Stimulated activated CD8-positive, alpha-beta memory T cell treated with anti-CD3 and anti-CD28 coated beads, Interleukin-12 subunit alpha, Interleukin-12 subunit beta, amount 100 ng/mL, for 24 hours (primary cell): ENCODE data around the gene AGPAT3.
"Not testable (repeated sequence)": the region's sequence is repeated elsewhere in the genome, so short reads cannot be mapped to it uniquely, and the experiment has no call there.

Experiments used
- DNase-seq: peaks from one replicate; pipeline ENCODE4 v3.0.0-alpha.2; 2020; ENCODE audit errors: extremely low read depth

AGPAT3 gene

GRCh38 chr21:43834146-43834905, 30.7 kb upstream of the AGPAT3 start:
- DNase-seq: no peak

- no peak for DNase-seq
These were observed 30.0 kb upstream of the AGPAT3 start for GRCh38 chr21:43835050-43835449.

- no peak for DNase-seq
These were observed 29.2 kb upstream of the AGPAT3 start for GRCh38 chr21:43835861-43836260.

GRCh38 chr21:43836616-43837015, 28.4 kb upstream of the AGPAT3 start:
- no peak for DNase-seq

- DNase-seq: no peak
These were observed 24.8 kb upstream of the AGPAT3 start for GRCh38 chr21:43840259-43840658.

GRCh38 chr21:43842742-43843141, 22.3 kb upstream of the AGPAT3 start:
- DNase-seq: no peak

GRCh38 chr21:43844906-43845305, 20.1 kb upstream of the AGPAT3 start:
- DNase-seq: not testable (repeated sequence)

- no peak for DNase-seq
These were observed 19.6 kb upstream of the AGPAT3 start for GRCh38 chr21:43845386-43845785.

GRCh38 chr21:43846430-43846829, 18.6 kb upstream of the AGPAT3 start:
- DNase-seq: no peak

GRCh38 chr21:43847301-43847700, 17.7 kb upstream of the AGPAT3 start:
- DNase-seq: no peak

- DNase-seq: no peak
These were observed 16.3 kb upstream of the AGPAT3 start for GRCh38 chr21:43848771-43849170.

GRCh38 chr21:43849532-43850299, 15.3 kb upstream of the AGPAT3 start:
- DNase-seq: no peak

- no peak for DNase-seq
These were observed 14.2 kb upstream of the AGPAT3 start for GRCh38 chr21:43850728-43851295.

GRCh38 chr21:43851593-43851992, 13.4 kb upstream of the AGPAT3 start:
- no peak for DNase-seq

GRCh38 chr21:43853851-43854772, 10.9 kb upstream of the AGPAT3 start:
- no peak for DNase-seq

GRCh38 chr21:43854773-43855633, 10.0 kb upstream of the AGPAT3 start:
- no peak for DNase-seq

- no peak for DNase-seq
These were observed 9.1 kb upstream of the AGPAT3 start for GRCh38 chr21:43855955-43856354.

GRCh38 chr21:43858806-43859648, 6.0 kb upstream of the AGPAT3 start:
- no peak for DNase-seq

GRCh38 chr21:43859747-43860214, 5.2 kb upstream of the AGPAT3 start:
- DNase-seq: no peak

GRCh38 chr21:43861706-43862105, 3.3 kb upstream of the AGPAT3 start:
- no peak for DNase-seq
